Keratinocyte (primary cell): Measurements from ENCODE around the gene PBX2. TPM values are rescaled to one million over a fixed set of nuclear protein-coding genes. Genes with fewer than 3 reads are reported as not detected.

Experiments
- DNase-seq: peaks from one replicate; pipeline ENCODE4 v3.0.0-alpha.2; 2011; ENCODE audit warnings: low read depth, missing footprints, low spot score
- FAIRE-seq: peaks from 2 replicates; lab custom pipeline; 2011; peaks lifted over from hg19 to GRCh38; lab: Jason Lieb, UNC
- H2AFZ ChIP-seq: 2 replicates; pipeline ENCODE4 v1.6.0; 2012; ENCODE audit warnings: low read length, control low read depth, inconsistent platforms; ENCODE audit not compliant: control insufficient read depth
- H3K27ac ChIP-seq: 2 replicates; pipeline ENCODE4 v1.5.1; 2011; ENCODE audit warnings: low read length; ENCODE audit not compliant: control insufficient read depth, insufficient read depth
- H3K27me3 ChIP-seq: 3 replicates; pipeline ENCODE4 v1.6.0; 2011; ENCODE audit warnings: low read length; ENCODE audit not compliant: control insufficient read depth, insufficient read depth; ENCODE audit errors: extremely low read depth
- H3K36me3 ChIP-seq, 2 experiments: 2 replicates in 1 of 2; 3 replicates in 1 of 2; pipeline ENCODE4 v1.5.1; 2011; ENCODE audit warnings: low read length in 2 of 2, mild to moderate bottlenecking in 1 of 2; ENCODE audit not compliant: control insufficient read depth in 2 of 2, insufficient read depth in 2 of 2; ENCODE audit errors: extremely low read depth in 1 of 2
- H3K4me1 ChIP-seq: 3 replicates; pipeline ENCODE4 v1.5.1; 2011; ENCODE audit warnings: low read length; ENCODE audit not compliant: control insufficient read depth, insufficient read depth; ENCODE audit errors: extremely low read depth
- H3K4me2 ChIP-seq: 3 replicates; pipeline ENCODE4 v1.6.0; 2011; ENCODE audit warnings: low read depth, low read length; ENCODE audit not compliant: control insufficient read depth, insufficient read depth; ENCODE audit errors: extremely low read depth
- H3K4me3 ChIP-seq, 3 experiments: fragments of 200-600 bp in 1 of 3; sonication (generic) in 1 of 3; 2 replicates in 2 of 3; 3 replicates in 1 of 3; pipeline ENCODE4 v1.5.1; 2011 to 2016; ENCODE audit warnings: low read length in 3 of 3, mild to moderate bottlenecking in 3 of 3, control low read depth in 2 of 3, inconsistent platforms in 1 of 3, low read depth in 1 of 3, mixed read lengths in 1 of 3, mixed run types in 1 of 3, moderate library complexity in 1 of 3; ENCODE audit not compliant: control insufficient read depth in 2 of 3, insufficient read depth in 2 of 3; ENCODE audit errors: extremely low read depth in 1 of 3
- H3K79me2 ChIP-seq: 2 replicates; pipeline ENCODE4 v1.6.0; 2012; ENCODE audit warnings: low read length; ENCODE audit not compliant: control insufficient read depth, insufficient read depth
- H3K9ac ChIP-seq: 3 replicates; pipeline ENCODE4 v1.6.0; 2011; ENCODE audit warnings: low read length; ENCODE audit not compliant: control insufficient read depth, insufficient read depth; ENCODE audit errors: extremely low read depth
- H3K9me1 ChIP-seq: 3 replicates; pipeline ENCODE4 v1.6.0; 2011; ENCODE audit warnings: low read length; ENCODE audit not compliant: control insufficient read depth, insufficient read depth; ENCODE audit errors: extremely low read depth
- H3K9me3 ChIP-seq: 2 replicates; pipeline ENCODE4 v1.5.1; 2012; ENCODE audit warnings: low read depth, low read length; ENCODE audit not compliant: control insufficient read depth
- H4K20me1 ChIP-seq: 3 replicates; pipeline ENCODE4 v1.6.0; 2011; ENCODE audit warnings: low read length; ENCODE audit not compliant: control insufficient read depth, insufficient read depth; ENCODE audit errors: extremely low read depth
- EZH2 ChIP-seq: IDR thresholded peaks from one replicate; pipeline ENCODE4 v1.6.1; 2012; ENCODE audit warnings: inconsistent platforms, mild to moderate bottlenecking, low read length, moderate library complexity
- dilution Hi-C: fragments of 300-500 bp; cut with MboI; formaldehyde crosslinking; loops from one replicate; pipeline ENCODE4 v1.7.0; 2020; ENCODE audit warnings: low sequenced_read_pairs; ENCODE audit not compliant: extremely low pct_ligation_motif_present
- polyA plus RNA-seq, 5 experiments: library from polyadenylated mRNA; depleted of rRNA in 3 of 5; stranded (reverse) in 3 of 5; stranded (forward) in 1 of 5; unstranded in 1 of 5; fragments of >200 nt; gene quantifications; 1 replicate in 1 of 5; 2 replicates in 3 of 5; 3 replicates in 1 of 5; pipeline versions ENCODE4 v1.2.1 to v1.2.3, GENCODE V29; 2011 to 2012; ENCODE audit warnings: missing spikeins in 2 of 5, low read depth in 1 of 5, low replicate concordance in 1 of 5
- TF ChIP-seq, protein P1 (sequence below), 3 experiments: IDR thresholded peaks in 1 of 3; conservative IDR thresholded peaks in 1 of 3; optimal IDR thresholded peaks in 1 of 3; 2 replicates in 2 of 3; 3 replicates in 1 of 3; pipeline versions ENCODE3 to v1.5.1; 2011; ENCODE audit warnings: low read length in 3 of 3, mild to moderate bottlenecking in 3 of 3, moderate library complexity in 2 of 3, control low read depth in 1 of 3, inconsistent platforms in 1 of 3; ENCODE audit not compliant: insufficient read depth in 2 of 3; ENCODE audit errors: extremely low read depth in 1 of 3

PBX2 gene
- polyA plus RNA-seq, 1 donor (not counting 4 experiments of a cell fraction or from before 2014, with no cell fraction given) = 43.5 TPM

DNA sequence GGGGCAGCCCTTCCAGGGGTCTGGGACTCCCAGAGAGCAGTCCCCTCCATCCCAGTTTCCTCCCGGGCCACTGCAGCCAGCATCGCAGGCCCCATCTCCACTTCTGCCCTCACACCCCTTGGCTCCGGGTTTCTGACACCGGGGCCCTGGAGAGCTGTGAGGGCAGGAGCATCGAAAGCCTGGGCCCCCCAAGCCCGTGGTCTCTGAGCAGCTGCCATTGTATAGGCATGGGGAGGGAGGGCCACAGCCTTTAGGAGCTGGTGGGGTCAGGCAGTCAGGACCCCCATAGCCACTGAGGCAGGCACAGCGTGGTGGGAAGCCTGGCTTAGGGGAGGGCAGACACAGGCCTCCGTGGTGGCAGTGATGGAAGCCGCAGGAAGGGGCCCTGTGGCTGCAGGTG is 12.2 kb upstream of the PBX2 start:
- no peaks in the 10 kb centered on the region for H3K27me3 ChIP-seq
- H3K27ac ChIP-seq = no peak overlapping the region
- FAIRE-seq (no peak), DNase-seq (no peak)
- no peak overlapping the region for H3K4me2 ChIP-seq
- no peaks in the 10 kb centered on the region for H3K9me1 ChIP-seq
- H3K79me2 ChIP-seq = no peaks in the 10 kb centered on the region
- no peaks in the 10 kb centered on the region for H4K20me1 ChIP-seq
- no peaks in the 10 kb centered on the region for H3K9me3 ChIP-seq
- dilution Hi-C loops = no loop called here
- H2AFZ ChIP-seq = no peak overlapping the region
- no peaks in the 10 kb centered on the region for H3K4me1 ChIP-seq
- H3K4me3 ChIP-seq = no peak overlapping the region
- TF ChIP-seq, protein P1, sequence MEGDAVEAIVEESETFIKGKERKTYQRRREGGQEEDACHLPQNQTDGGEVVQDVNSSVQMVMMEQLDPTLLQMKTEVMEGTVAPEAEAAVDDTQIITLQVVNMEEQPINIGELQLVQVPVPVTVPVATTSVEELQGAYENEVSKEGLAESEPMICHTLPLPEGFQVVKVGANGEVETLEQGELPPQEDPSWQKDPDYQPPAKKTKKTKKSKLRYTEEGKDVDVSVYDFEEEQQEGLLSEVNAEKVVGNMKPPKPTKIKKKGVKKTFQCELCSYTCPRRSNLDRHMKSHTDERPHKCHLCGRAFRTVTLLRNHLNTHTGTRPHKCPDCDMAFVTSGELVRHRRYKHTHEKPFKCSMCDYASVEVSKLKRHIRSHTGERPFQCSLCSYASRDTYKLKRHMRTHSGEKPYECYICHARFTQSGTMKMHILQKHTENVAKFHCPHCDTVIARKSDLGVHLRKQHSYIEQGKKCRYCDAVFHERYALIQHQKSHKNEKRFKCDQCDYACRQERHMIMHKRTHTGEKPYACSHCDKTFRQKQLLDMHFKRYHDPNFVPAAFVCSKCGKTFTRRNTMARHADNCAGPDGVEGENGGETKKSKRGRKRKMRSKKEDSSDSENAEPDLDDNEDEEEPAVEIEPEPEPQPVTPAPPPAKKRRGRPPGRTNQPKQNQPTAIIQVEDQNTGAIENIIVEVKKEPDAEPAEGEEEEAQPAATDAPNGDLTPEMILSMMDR (optimal IDR thresholded peaks at IDR 0.05 in 1 of 3, IDR thresholded peaks at IDR 0.05 in 1 of 3, conservative IDR thresholded peaks at IDR 0.05 in 1 of 3; ENCODE audit: extremely low read depth in 1 of 3, insufficient read depth in 2 of 3, low read length in 3 of 3) = no peak
- no peak for TF ChIP-seq EZH2
- no peak overlapping the region for H3K9ac ChIP-seq
- H3K36me3 ChIP-seq = no peaks in the 10 kb centered on the region

DNA sequence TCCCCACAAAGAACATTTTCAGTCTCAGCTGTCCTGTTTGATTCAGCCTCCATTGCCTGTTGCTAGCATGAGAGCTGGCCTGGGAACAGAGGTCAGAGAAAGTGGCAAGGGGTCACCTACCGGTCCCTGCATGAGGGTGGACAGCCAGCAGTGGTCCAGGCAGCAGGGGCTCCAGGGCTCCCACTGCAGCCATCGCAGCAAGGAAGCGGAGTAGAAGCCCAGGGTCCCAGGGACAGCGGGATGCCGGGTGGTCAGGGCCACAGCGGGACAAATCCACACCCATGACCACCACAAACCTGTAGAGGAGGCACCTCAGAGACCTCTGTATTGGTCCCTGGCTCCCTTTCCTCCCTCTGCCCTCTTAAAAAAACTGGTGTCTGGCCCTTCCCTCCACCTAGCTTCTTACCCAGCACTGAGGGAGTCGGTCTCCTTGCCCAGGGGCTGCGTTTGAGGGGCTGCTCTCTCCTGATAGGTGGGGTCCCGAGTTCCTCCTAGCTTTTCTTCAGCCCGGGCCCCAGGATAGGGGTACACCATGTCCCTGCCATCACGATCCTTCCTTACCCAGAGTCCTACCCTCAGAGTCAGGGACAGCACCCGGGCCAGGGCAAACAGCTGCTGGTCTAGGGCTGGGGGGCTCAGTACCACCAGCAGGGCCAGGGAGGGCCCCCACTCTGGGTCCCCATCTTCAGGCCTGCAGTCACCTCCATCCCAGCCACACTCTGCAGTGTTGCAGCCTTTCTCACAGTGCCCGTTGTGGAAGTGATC is 10.9 kb upstream of the PBX2 start:
- no peak overlapping the region for H3K9ac ChIP-seq
- H3K36me3 ChIP-seq = no peaks in the 10 kb centered on the region
- no peak for TF ChIP-seq EZH2
- TF ChIP-seq, protein P1 (optimal IDR thresholded peaks at IDR 0.05 in 1 of 3, IDR thresholded peaks at IDR 0.05 in 1 of 3, conservative IDR thresholded peaks at IDR 0.05 in 1 of 3; ENCODE audit: extremely low read depth in 1 of 3, insufficient read depth in 2 of 3, low read length in 3 of 3) = no peak
- no peak overlapping the region for H3K4me3 ChIP-seq
- no peaks in the 10 kb centered on the region for H4K20me1 ChIP-seq
- FAIRE-seq (no peak), DNase-seq (no peak)
- dilution Hi-C loops = no loop called here
- H3K79me2 ChIP-seq = no peaks in the 10 kb centered on the region
- H3K4me2 ChIP-seq = no peak overlapping the region
- H3K27me3 ChIP-seq = no peaks in the 10 kb centered on the region
- H3K9me1 ChIP-seq = no peaks in the 10 kb centered on the region
- peaks cover 8% of the 10 kb centered on the region for H3K4me1 ChIP-seq
- no peak overlapping the region for H3K27ac ChIP-seq
- H3K9me3 ChIP-seq = no peaks in the 10 kb centered on the region
- no peak overlapping the region for H2AFZ ChIP-seq
